ENCODE measurements around the gene SEMA7A. TPM values are rescaled to one million over a fixed set of nuclear protein-coding genes. Genes with fewer than 3 reads are reported as not detected.
A peak's percentile ranks its signal among the peaks of the same experiment; 100 is the strongest.

The SEMA7A gene
- total and polyA plus RNA-seq, 9 donors: 3.2 to 98.6 (median 9.0) TPM

DNA sequence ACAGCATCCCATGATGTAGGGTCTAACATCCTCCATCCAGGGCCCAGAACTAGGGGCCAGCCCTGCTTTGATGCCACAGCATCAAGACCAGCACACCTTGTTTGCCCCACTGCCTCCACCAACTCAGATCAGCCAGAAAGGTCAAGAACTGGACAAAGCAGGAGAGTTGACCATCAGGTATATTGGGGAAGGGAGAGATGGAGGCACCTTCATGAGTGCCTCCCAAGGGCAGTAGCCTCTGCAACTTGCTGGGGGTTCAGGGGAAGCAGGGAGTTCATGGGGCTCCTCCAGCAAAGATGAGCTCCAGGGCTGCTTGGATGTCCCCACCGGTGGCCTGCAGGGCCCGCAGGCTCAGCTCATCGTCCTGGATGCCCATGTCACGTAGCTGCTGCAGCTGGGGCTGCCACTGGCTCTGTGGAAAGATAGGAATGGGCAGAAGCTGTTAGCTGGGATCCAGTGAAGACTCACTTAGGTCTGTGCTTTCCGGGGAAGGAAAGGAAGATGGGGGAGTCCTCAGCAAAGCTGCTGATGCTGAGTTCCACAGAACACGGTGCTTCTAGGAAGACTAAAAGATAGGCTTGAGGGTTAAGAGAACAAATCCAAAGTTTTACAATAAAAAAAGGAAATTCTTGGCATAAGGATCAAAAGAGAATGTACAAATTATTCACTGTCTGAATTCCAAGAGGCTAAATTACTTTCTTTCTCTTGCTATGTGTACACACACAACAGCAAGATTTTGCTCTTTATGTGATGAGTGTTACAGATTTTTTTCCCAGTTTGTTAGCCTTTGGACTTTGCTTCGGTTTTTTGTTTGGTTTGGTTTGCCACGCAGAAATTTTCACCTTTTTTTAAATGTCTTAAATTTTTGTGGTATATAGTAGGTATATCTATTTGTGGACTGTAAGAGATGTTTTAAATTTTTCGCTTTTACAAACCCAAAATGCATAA is 12.3 kb upstream of the SEMA7A start:
- Histone ChIP-seq H3K27ac (no peak overlapping the region), H3K4me3 (no peak overlapping the region), H3K4me1 (ENCODE audit: insufficient read depth) (peaks cover 5% of the 10 kb centered on the region), H3K27me3 (no peaks in the 10 kb centered on the region), H3K9me3 (no peaks in the 10 kb centered on the region), H3K36me3 (no peaks in the 10 kb centered on the region)
- intact Hi-C loops (cut with DNase I): no loop called here
- WGBS, 3 donors: 69 to 72% (median 70%) methylated on average over 9 of the region's 9 CpGs
- TF ChIP-seq POLR2A (IDR thresholded peaks at IDR 0.05) (no peak), EP300 (IDR thresholded peaks at IDR 0.05) (no peak)
- TF ChIP-seq, protein P1, sequence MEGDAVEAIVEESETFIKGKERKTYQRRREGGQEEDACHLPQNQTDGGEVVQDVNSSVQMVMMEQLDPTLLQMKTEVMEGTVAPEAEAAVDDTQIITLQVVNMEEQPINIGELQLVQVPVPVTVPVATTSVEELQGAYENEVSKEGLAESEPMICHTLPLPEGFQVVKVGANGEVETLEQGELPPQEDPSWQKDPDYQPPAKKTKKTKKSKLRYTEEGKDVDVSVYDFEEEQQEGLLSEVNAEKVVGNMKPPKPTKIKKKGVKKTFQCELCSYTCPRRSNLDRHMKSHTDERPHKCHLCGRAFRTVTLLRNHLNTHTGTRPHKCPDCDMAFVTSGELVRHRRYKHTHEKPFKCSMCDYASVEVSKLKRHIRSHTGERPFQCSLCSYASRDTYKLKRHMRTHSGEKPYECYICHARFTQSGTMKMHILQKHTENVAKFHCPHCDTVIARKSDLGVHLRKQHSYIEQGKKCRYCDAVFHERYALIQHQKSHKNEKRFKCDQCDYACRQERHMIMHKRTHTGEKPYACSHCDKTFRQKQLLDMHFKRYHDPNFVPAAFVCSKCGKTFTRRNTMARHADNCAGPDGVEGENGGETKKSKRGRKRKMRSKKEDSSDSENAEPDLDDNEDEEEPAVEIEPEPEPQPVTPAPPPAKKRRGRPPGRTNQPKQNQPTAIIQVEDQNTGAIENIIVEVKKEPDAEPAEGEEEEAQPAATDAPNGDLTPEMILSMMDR (IDR thresholded peaks at IDR 0.05): no peak
- DNase-seq: peak in 1 of 5 donors; percentile 21

DNA sequence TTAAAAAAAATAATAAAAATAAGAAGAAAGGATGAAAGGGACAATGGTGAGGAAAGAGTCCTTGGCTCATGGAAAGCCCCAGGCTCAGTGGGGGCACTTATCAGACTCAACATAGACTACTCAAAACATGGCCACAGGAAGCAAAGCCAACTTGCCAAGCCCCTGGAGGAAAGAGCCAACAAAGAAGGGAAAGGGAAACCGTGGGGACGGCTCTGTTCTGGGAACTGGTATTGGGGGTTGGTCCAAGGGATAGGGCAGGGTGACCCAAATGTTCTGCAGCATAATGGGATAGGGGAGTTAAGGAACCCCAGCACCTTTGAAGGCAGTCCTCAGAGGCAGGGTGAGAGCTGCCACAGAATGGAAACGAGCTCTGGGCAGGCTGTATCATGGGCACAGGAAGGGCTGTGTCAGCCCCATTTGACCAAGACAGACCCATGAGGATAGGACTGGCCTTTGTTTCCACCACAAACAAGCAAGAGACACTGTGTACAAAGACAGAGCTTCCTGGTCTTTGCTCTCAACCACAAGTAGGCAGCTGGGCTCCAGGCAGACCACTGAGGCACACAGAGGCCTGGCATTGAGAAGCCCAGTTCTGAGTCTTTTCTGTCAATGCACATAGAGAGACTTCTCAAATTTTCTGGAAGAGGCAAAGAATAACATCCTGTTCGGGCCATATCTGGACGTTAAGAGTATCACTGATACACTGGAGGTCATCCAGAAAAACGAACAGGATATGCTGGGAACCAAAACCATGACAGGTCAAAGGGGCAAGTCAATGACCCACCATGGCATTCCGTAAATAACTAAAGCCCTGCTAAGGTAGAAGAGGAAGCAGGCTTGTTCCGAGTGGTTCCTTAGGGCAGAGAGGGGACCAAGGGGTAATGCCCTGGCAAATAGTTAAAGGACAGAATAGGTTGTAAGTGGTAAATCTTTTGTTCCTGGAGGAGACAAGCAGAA is 10.6 kb upstream of the SEMA7A start:
- 29 to 42% (median 31%) methylated on average over 8 of the region's 8 CpGs for WGBS, 3 donors
- no peak for TF ChIP-seq POLR2A (IDR thresholded peaks at IDR 0.05)
- no peak for TF ChIP-seq EP300 (IDR thresholded peaks at IDR 0.05)
- TF ChIP-seq, protein P1 (IDR thresholded peaks at IDR 0.05): no peak
- H3K36me3 ChIP-seq: no peaks in the 10 kb centered on the region
- no peak overlapping the region for H3K4me3 ChIP-seq
- H3K27me3 ChIP-seq: no peaks in the 10 kb centered on the region
- H3K27ac ChIP-seq: no peak overlapping the region
- DNase-seq: peak in 1 of 5 donors; percentile 19
- no peaks in the 10 kb centered on the region for H3K9me3 ChIP-seq
- peaks cover 5% of the 10 kb centered on the region for H3K4me1 ChIP-seq (ENCODE audit: insufficient read depth)
- intact Hi-C loops (cut with DNase I): no loop called here

DNA sequence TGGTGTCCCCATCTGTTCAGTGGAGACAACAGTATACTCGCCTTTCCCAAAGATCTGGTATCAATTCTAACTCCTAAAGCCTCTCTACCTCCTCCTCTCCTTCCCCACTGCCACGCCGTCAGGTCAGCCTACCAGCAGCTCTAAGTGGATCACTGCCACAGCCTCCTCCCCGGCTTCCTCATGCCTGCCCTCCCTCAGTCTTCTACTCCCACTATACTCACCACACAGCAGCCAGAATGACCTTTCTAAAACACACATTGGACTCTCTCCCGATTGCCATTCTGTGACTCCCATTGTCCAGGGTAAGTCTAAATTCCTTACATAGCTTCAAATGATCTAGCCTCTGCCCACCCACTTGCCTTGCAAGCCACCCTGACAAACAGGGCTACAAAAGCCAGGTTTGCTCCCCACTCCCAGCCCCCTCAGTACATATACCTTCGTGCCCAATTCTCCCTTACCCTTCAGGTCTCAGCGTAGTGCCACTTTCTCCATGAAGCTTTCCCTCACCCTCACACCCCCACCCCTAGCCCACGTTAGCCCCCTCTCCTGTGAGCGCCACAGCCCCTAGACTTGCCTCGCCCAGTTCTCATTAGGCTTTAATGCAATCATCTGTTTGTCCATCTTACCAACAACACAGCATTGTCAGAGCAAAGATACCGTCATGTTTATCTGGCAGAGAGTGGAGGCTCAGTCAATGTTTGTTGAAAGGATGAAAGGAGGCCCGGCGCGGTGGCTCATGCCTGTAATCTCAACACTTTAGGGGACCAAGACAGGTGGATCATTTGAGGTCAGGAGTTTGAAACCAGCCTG is 9.5 kb upstream of the SEMA7A start:
- H3K27ac ChIP-seq: no peak overlapping the region

More for the DNA sequence above, 9.5 kb upstream of the SEMA7A start:
- WGBS, 3 donors: 58 to 63% (median 60%) methylated on average over 14 of the region's 14 CpGs
- peak in 1 of 5 donors; percentile 34 for DNase-seq
- Histone ChIP-seq H3K4me1 (ENCODE audit: insufficient read depth) (peaks cover 5% of the 10 kb centered on the region), H3K36me3 (no peaks in the 10 kb centered on the region), H3K9me3 (no peaks in the 10 kb centered on the region), H3K27me3 (no peaks in the 10 kb centered on the region), H3K4me3 (no peak overlapping the region)
- intact Hi-C loops (cut with DNase I): no loop called here
- TF ChIP-seq, protein P1 (IDR thresholded peaks at IDR 0.05): no peak
- TF ChIP-seq POLR2A (IDR thresholded peaks at IDR 0.05): no peak
- TF ChIP-seq EP300 (IDR thresholded peaks at IDR 0.05): no peak
